Neural progenitor cell (in vitro differentiated cells): ENCODE results near the gene PTK6. TPM values are rescaled to one million over a fixed set of nuclear protein-coding genes. Genes with fewer than 3 reads are reported as not detected.
"Not testable (repeated sequence)": the region's sequence is repeated elsewhere in the genome, so short reads cannot be mapped to it uniquely, and the experiment has no call there.

Experiments used
- DNase-seq: peaks from one replicate; pipeline ENCODE4 v3.0.0-alpha.2; 2016; ENCODE audit warnings: low spot score
- H2AFZ ChIP-seq: fragments of 200-600 bp; sonication (generic); replicated peaks from 2 replicates; pipeline ENCODE4 v1.6.1; 2016; ENCODE audit warnings: antibody characterized with exemption
- H3F3A ChIP-seq: fragments of 200-600 bp; sonication (generic); 2 replicates; pipeline ENCODE4 v1.6.1; 2016; ENCODE audit warnings: antibody characterized with exemption, low read depth
- H3K27ac ChIP-seq: fragments of 200-600 bp; sonication (generic); 2 replicates; pipeline ENCODE4 v1.5.1; 2016; ENCODE audit warnings: mild to moderate bottlenecking
- H3K27me3 ChIP-seq: fragments of 200-600 bp; sonication (generic); 2 replicates; pipeline ENCODE4 v1.6.1; 2016; ENCODE audit warnings: mild to moderate bottlenecking, moderate library complexity
- H3K36me3 ChIP-seq: fragments of 200-600 bp; sonication (generic); 2 replicates; pipeline ENCODE4 v1.5.1; 2016
- H3K4me1 ChIP-seq: fragments of 200-600 bp; sonication (generic); 2 replicates; pipeline ENCODE4 v1.6.1; 2016; ENCODE audit warnings: mixed run types
- H3K4me2 ChIP-seq: fragments of 200-600 bp; sonication (generic); 2 replicates; pipeline ENCODE4 v1.6.1; 2016
- H3K4me3 ChIP-seq: fragments of 200-600 bp; sonication (generic); 2 replicates; pipeline ENCODE4 v1.5.1; 2016
- H3K79me2 ChIP-seq: fragments of 200-600 bp; sonication (generic); 2 replicates; pipeline ENCODE4 v1.6.1; 2016; ENCODE audit warnings: low read depth
- H3K9ac ChIP-seq: fragments of 200-600 bp; sonication (generic); 2 replicates; pipeline ENCODE4 v1.6.1; 2016
- H3K9me3 ChIP-seq: fragments of 200-600 bp; sonication (generic); 2 replicates; pipeline ENCODE4 v1.5.1; 2016; ENCODE audit warnings: low read depth
- H4K20me1 ChIP-seq: fragments of 200-600 bp; sonication (generic); 2 replicates; pipeline ENCODE4 v1.6.1; 2016; ENCODE audit warnings: low read depth
- H3K27ac Mint-ChIP-seq: 3 replicates; pipeline ENCODE4 v1.8.0; 2021; ENCODE audit warnings: mixed read lengths
- H3K27me3 Mint-ChIP-seq: 2 replicates; pipeline ENCODE4 v1.8.0; 2022; ENCODE audit warnings: low read depth, mild to moderate bottlenecking, inconsistent platforms, moderate library complexity, mixed read lengths; ENCODE audit not compliant: insufficient read depth
- H3K36me3 Mint-ChIP-seq: 3 replicates; pipeline ENCODE4 v1.8.0; 2021; ENCODE audit warnings: mixed read lengths
- H3K4me1 Mint-ChIP-seq: 3 replicates; pipeline ENCODE4 v1.8.0; 2021; ENCODE audit warnings: mixed read lengths
- H3K4me3 Mint-ChIP-seq: 3 replicates; pipeline ENCODE4 v1.8.0; 2021; ENCODE audit warnings: mild to moderate bottlenecking, moderate library complexity, mixed read lengths
- H3K9me3 Mint-ChIP-seq: 3 replicates; pipeline ENCODE4 v1.8.0; 2020; ENCODE audit warnings: mixed read lengths
- CTCF ChIP-seq: fragments of 200-600 bp; sonication (generic); IDR thresholded peaks from 2 replicates; pipeline ENCODE4 v1.5.1; 2017; ENCODE audit warnings: antibody characterized with exemption, mild to moderate bottlenecking
- EZH2 ChIP-seq: fragments of 200-600 bp; sonication (generic); IDR thresholded peaks from 2 replicates; pipeline ENCODE4 v1.6.1; 2017; ENCODE audit warnings: antibody characterized with exemption, mild to moderate bottlenecking, moderate library complexity
- EZH2phosphoT487 ChIP-seq: fragments of 200-600 bp; sonication (generic); IDR thresholded peaks from 2 replicates; pipeline ENCODE4 v1.6.1; 2017; ENCODE audit warnings: antibody characterized with exemption
- total RNA-seq: library from RNA; depleted of rRNA; stranded (reverse); fragments of >200 nt; gene quantifications from 2 replicates; pipeline ENCODE4 v1.2.3, GENCODE V29; 2015; ENCODE audit warnings: low replicate concordance

Gene PTK6
- total RNA-seq, 1 donor from 2014 or later, result not detected

GRCh38 chr20:63483834-63484233 is 53.3 kb downstream of the PTK6 start:
- no peaks in the 10 kb centered on the region for H3K9me3 ChIP-seq
- peaks cover 20% of the 10 kb centered on the region for H3K27me3 Mint-ChIP-seq
- peak; percentile 51 for DNase-seq
- H2AFZ ChIP-seq, result no peak overlapping the region
- H3K9ac ChIP-seq, result no peak overlapping the region
- H3K4me3 Mint-ChIP-seq, result no peak overlapping the region
- no peaks in the 10 kb centered on the region for H3K79me2 ChIP-seq
- peaks cover 41% of the 10 kb centered on the region for H3K27me3 ChIP-seq
- no peak overlapping the region for H3K4me2 ChIP-seq
- H3F3A ChIP-seq, result no peaks in the 10 kb centered on the region
- H3K4me1 ChIP-seq, result peaks cover 14% of the 10 kb centered on the region
- H3K27ac ChIP-seq, result no peak overlapping the region
- peaks cover 16% of the 10 kb centered on the region for H4K20me1 ChIP-seq
- peaks cover 18% of the 10 kb centered on the region for H3K4me1 Mint-ChIP-seq
- no peaks in the 10 kb centered on the region for H3K36me3 ChIP-seq
- TF ChIP-seq EZH2, result no peak
- TF ChIP-seq CTCF, result peak; percentile 34
- H3K36me3 Mint-ChIP-seq, result no peaks in the 10 kb centered on the region
- peaks cover 3% of the 10 kb centered on the region for H3K9me3 Mint-ChIP-seq
- H3K4me3 ChIP-seq, result no peak overlapping the region
- no peak overlapping the region for H3K27ac Mint-ChIP-seq

- H3K4me3 Mint-ChIP-seq, result no peak overlapping the region
- Histone ChIP-seq H3K4me3 (no peak overlapping the region), H3K27ac (no peak overlapping the region)
Measured at GRCh38 chr20:63482021-63482587, 55.1 kb downstream of the PTK6 start.

GRCh38 chr20:63481503-63481902 is 55.7 kb downstream of the PTK6 start:
- Mint-ChIP-seq H3K36me3 (no peaks in the 10 kb centered on the region), H3K9me3 (peaks cover 3% of the 10 kb centered on the region), H3K27me3 (peaks cover 29% of the 10 kb centered on the region), H3K4me1 (peaks cover 22% of the 10 kb centered on the region), H3K27ac (no peak overlapping the region), H3K4me3 (no peak overlapping the region)
- H3K27me3 ChIP-seq, result peaks cover 25% of the 10 kb centered on the region
- no peaks in the 10 kb centered on the region for H3F3A ChIP-seq
- no peak overlapping the region for H3K9ac ChIP-seq
- peaks cover 7% of the 10 kb centered on the region for H3K4me1 ChIP-seq
- no peak for DNase-seq
- H4K20me1 ChIP-seq, result peaks cover 3% of the 10 kb centered on the region
- no peak overlapping the region for H3K4me2 ChIP-seq
- TF ChIP-seq EZH2 (no peak), CTCF (no peak), EZH2phosphoT487 (no peak)
- no peaks in the 10 kb centered on the region for H3K9me3 ChIP-seq
- no peak overlapping the region for H2AFZ ChIP-seq
- no peak overlapping the region for H3K27ac ChIP-seq
- no peak overlapping the region for H3K4me3 ChIP-seq
- no peaks in the 10 kb centered on the region for H3K36me3 ChIP-seq
- H3K79me2 ChIP-seq, result no peaks in the 10 kb centered on the region

More at GRCh38 chr20:63482021-63482587, 55.1 kb downstream of the PTK6 start:
- Histone ChIP-seq H3K4me2 (no peak overlapping the region), H3K4me1 (peaks cover 7% of the 10 kb centered on the region), H3K36me3 (no peaks in the 10 kb centered on the region), H2AFZ (no peak overlapping the region), H3F3A (no peaks in the 10 kb centered on the region), H3K9me3 (no peaks in the 10 kb centered on the region), H3K27me3 (peaks cover 31% of the 10 kb centered on the region), H3K79me2 (no peaks in the 10 kb centered on the region), H4K20me1 (peaks cover 3% of the 10 kb centered on the region), H3K9ac (no peak overlapping the region)
- peaks cover 24% of the 10 kb centered on the region for H3K27me3 Mint-ChIP-seq
- H3K4me1 Mint-ChIP-seq, result peaks cover 19% of the 10 kb centered on the region
- TF ChIP-seq CTCF, result no peak
- no peak for TF ChIP-seq EZH2phosphoT487
- no peak for TF ChIP-seq EZH2
- peaks cover 3% of the 10 kb centered on the region for H3K9me3 Mint-ChIP-seq
- no peaks in the 10 kb centered on the region for H3K36me3 Mint-ChIP-seq
- no peak for DNase-seq
- H3K27ac Mint-ChIP-seq, result peak overlapping the region; percentile 69

GRCh38 chr20:63479695-63480419 is 57.3 kb downstream of the PTK6 start:
- not testable (repeated sequence) for H3F3A ChIP-seq, H3K9ac ChIP-seq, H3K79me2 ChIP-seq, H3K4me3 ChIP-seq, H3K4me2 ChIP-seq, H2AFZ ChIP-seq, H3K9me3 Mint-ChIP-seq, H3K9me3 ChIP-seq, H3K27ac ChIP-seq, H3K27ac Mint-ChIP-seq, DNase-seq, H3K36me3 Mint-ChIP-seq, H3K4me1 ChIP-seq, H3K36me3 ChIP-seq
- peak overlapping the region; percentile 55 for H3K4me3 Mint-ChIP-seq
- Histone ChIP-seq H4K20me1 (peaks cover 14% of the 10 kb centered on the region), H3K27me3 (peaks cover 26% of the 10 kb centered on the region)
- H3K27me3 Mint-ChIP-seq, result peaks cover 37% of the 10 kb centered on the region
- H3K4me1 Mint-ChIP-seq, result peaks cover 25% of the 10 kb centered on the region
